ENCODE results near the gene NHLH2.

Gene NHLH2

GRCh38 chr1:115797486-115797885 is 43.4 kb downstream of the NHLH2 start:
- no peak for DNase-seq (ENCODE audit: extremely low spot score)
- TF ChIP-seq CTCF (IDR thresholded peaks at IDR 0.05; ENCODE audit: control extremely low read depth, extremely low read depth, low read depth, missing control alignments): no peak
- ChIA-PET CTCF (no interaction called here), POLR2A (no interaction called here)

GRCh38 chr1:115796897-115797296 is 44.0 kb downstream of the NHLH2 start:
- ChIA-PET CTCF (interaction anchor here (1.0 kb wide), 1 partner anchor 200 kb away, joined by 3 read pairs; no protein-coding TSS in a partner anchor), POLR2A (no interaction called here)
- no peak for DNase-seq (ENCODE audit: extremely low spot score)
- no peak for TF ChIP-seq CTCF (IDR thresholded peaks at IDR 0.05; ENCODE audit: control extremely low read depth, extremely low read depth, low read depth, missing control alignments)

- ChIA-PET CTCF (interaction anchor here (1.0 kb wide), 1 partner anchor 199 kb away, joined by 3 read pairs; no protein-coding TSS in a partner anchor), POLR2A (no interaction called here)
- no peak for DNase-seq (ENCODE audit: extremely low spot score)
- TF ChIP-seq CTCF (IDR thresholded peaks at IDR 0.05; ENCODE audit: control extremely low read depth, extremely low read depth, low read depth, missing control alignments): no peak
Observed at GRCh38 chr1:115796036-115796435, 44.9 kb downstream of the NHLH2 start.

GRCh38 chr1:115794976-115795639 is 45.8 kb downstream of the NHLH2 start:
- POLR2A ChIA-PET: no interaction called here
- no peak for DNase-seq (ENCODE audit: extremely low spot score)
- no peak for TF ChIP-seq CTCF (IDR thresholded peaks at IDR 0.05; ENCODE audit: control extremely low read depth, extremely low read depth, low read depth, missing control alignments)
- CTCF ChIA-PET: no interaction called here

GRCh38 chr1:115793162-115793561 is 47.8 kb downstream of the NHLH2 start:
- CTCF ChIA-PET: interaction anchor here (1.2 kb wide), 1 partner anchor 188 kb away, joined by 4 read pairs; no protein-coding TSS in a partner anchor
- DNase-seq (ENCODE audit: extremely low spot score): no peak
- TF ChIP-seq CTCF (IDR thresholded peaks at IDR 0.05; ENCODE audit: control extremely low read depth, extremely low read depth, low read depth, missing control alignments): no peak
- POLR2A ChIA-PET: no interaction called here

GRCh38 chr1:115791816-115792215 is 49.1 kb downstream of the NHLH2 start:
- ChIA-PET CTCF (interaction anchor here (1.1 to 1.2 kb wide), 2 partner anchors 9 to 189 kb away, joined by 4 read pairs; no protein-coding TSS in a partner anchor), POLR2A (no interaction called here)
- TF ChIP-seq CTCF (IDR thresholded peaks at IDR 0.05; ENCODE audit: control extremely low read depth, extremely low read depth, low read depth, missing control alignments): no peak

More at GRCh38 chr1:115791816-115792215, 49.1 kb downstream of the NHLH2 start:
- DNase-seq (ENCODE audit: extremely low spot score): no peak
